CD4-positive, alpha-beta T cell (primary cell): ENCODE measurements around the gene PLXNA2. TPM values are rescaled to one million over a fixed set of nuclear protein-coding genes. Genes with fewer than 3 reads are reported as not detected.
A peak's percentile ranks its signal among the peaks of the same experiment; 100 is the strongest.

Experiments used
- ATAC-seq: fragments of 200-7000 bp; cut with Tn5 transposase; one replicate; pipeline ENCODE4 v1.10.0; 2022; ENCODE audit warnings: mild to moderate bottlenecking; ENCODE audit not compliant: poor library complexity
- CTCF ChIA-PET: fragments of 350-600 bp; sonication (Branson Sonifier 250); formaldehyde crosslinking; loops from one replicate; lab custom pipeline; 2021; ENCODE audit warnings: antibody characterized with exemption, inconsistent platforms; lab: Charles Lee
- POLR2A ChIA-PET: fragments of 350-600 bp; sonication (Branson Sonifier 250); formaldehyde crosslinking; loops from one replicate; lab custom pipeline; 2021; ENCODE audit warnings: antibody characterized with exemption, inconsistent platforms; lab: Charles Lee
- DNase-seq, 14 experiments: peaks; one replicate each; pipeline ENCODE4 v3.0.0-alpha.2; 2013 to 2020; ENCODE audit warnings: mixed read lengths in 2 of 14
- H3K27ac ChIP-seq, 2 donors: one replicate each; pipeline versions ENCODE4 v1.5.1 to v1.7.0; 2013; ENCODE audit warnings: low read length in 2 of 2, low read depth in 1 of 2, mild to moderate bottlenecking in 1 of 2
- H3K27me3 ChIP-seq, 2 experiments: 1 replicate in 1 of 2; 2 replicates in 1 of 2; pipeline versions ENCODE4 v1.6.1 to v1.7.0; 2013; ENCODE audit warnings: low read length in 2 of 2, control low read depth in 1 of 2, mild to moderate bottlenecking in 1 of 2, moderate library complexity in 1 of 2; ENCODE audit not compliant: insufficient read depth in 2 of 2, control insufficient read depth in 1 of 2
- H3K36me3 ChIP-seq: one replicate; pipeline ENCODE4 v1.6.1; 2013; ENCODE audit warnings: low read length, control low read depth; ENCODE audit not compliant: insufficient read depth
- H3K4me1 ChIP-seq: one replicate; pipeline ENCODE4 v1.6.1; 2013; ENCODE audit warnings: low read length, control low read depth; ENCODE audit not compliant: insufficient read depth
- H3K4me3 ChIP-seq: one replicate; pipeline ENCODE4 v1.5.1; 2013; ENCODE audit warnings: mild to moderate bottlenecking, low read length, moderate library complexity
- H3K9me3 ChIP-seq, 2 experiments: 1 replicate in 1 of 2; 2 replicates in 1 of 2; pipeline versions ENCODE4 v1.6.1 to v1.7.0; 2013; ENCODE audit warnings: low read length in 2 of 2, mild to moderate bottlenecking in 2 of 2, control low read depth in 1 of 2, moderate library complexity in 1 of 2; ENCODE audit not compliant: control insufficient read depth in 1 of 2, insufficient read depth in 1 of 2
- H3K27ac Mint-ChIP-seq: one replicate; pipeline ENCODE4 v1.8.0; 2020; ENCODE audit warnings: mixed read lengths
- H3K27me3 Mint-ChIP-seq: one replicate; pipeline ENCODE4 v1.8.0; 2021; ENCODE audit warnings: mixed read lengths
- H3K36me3 Mint-ChIP-seq: one replicate; pipeline ENCODE4 v1.8.0; 2021; ENCODE audit warnings: low read depth, mixed read lengths
- H3K4me1 Mint-ChIP-seq: one replicate; pipeline ENCODE4 v1.8.0; 2021; ENCODE audit warnings: low read depth, mixed read lengths
- H3K4me3 Mint-ChIP-seq: one replicate; pipeline ENCODE4 v1.8.0; 2020; ENCODE audit warnings: mild to moderate bottlenecking, mixed read lengths
- H3K9me3 Mint-ChIP-seq: one replicate; pipeline ENCODE4 v1.8.0; 2020; ENCODE audit warnings: mixed read lengths
- intact Hi-C, 2 experiments: fragments of 100-400 bp; cut with DNase I in 1 of 2; cut with micrococcal nuclease in 1 of 2; formaldehyde crosslinking; loops; one replicate each; pipeline versions ENCODE4 v1.15.1 to v1.9.0; 2023 to 2025; cut with DNase I, micrococcal nuclease
- total RNA-seq, 174 experiments: library from RNA in 2 of 174; stranded (reverse) in 2 of 174; gene quantifications; one replicate each; pipeline ENCODE4 v1.2.3 and lab custom pipeline; 2021 to 2026
- TF ChIP-seq, protein P1 (sequence below): fragments of 200-600 bp; IDR thresholded peaks from one replicate; pipeline ENCODE4 v1.8.0; 2022; ENCODE audit warnings: antibody characterized with exemption, mild to moderate bottlenecking

PLXNA2 gene
- total RNA-seq, 2 experiments from 2014 or later, result 0.75 to 0.77 TPM

DNA sequence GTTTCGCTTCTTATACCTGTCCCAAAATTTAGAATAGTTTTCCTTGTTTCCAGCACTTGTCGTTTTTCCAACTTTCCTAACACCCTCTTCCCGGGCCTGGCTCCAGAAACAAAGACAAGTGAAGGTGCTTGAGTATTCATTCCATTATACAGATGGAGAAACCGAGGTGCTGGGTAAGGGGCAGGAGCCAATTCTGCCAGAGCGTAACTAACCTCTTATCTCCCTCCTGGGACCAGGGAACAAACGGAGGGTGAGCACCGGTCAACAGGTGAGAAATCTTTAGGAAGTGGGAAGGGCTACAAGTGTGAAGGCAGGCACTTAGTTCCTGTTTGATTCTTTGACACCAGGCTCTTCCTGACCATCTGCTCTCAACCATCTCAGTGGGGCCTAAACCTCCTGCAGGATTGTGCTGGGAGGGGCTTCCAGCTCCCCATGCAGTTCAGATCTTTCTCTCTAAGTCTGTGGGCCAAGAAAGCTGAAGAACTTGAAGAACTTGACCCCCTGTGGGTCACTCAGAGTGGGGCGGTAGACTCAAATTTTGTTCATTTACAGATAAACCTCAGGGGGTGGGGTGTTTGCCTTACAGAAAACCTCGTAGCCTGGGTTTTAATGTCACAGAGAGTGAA is 8.7 kb downstream of the PLXNA2 start:
- H3K4me3 Mint-ChIP-seq, result no peak overlapping the region

DNA sequence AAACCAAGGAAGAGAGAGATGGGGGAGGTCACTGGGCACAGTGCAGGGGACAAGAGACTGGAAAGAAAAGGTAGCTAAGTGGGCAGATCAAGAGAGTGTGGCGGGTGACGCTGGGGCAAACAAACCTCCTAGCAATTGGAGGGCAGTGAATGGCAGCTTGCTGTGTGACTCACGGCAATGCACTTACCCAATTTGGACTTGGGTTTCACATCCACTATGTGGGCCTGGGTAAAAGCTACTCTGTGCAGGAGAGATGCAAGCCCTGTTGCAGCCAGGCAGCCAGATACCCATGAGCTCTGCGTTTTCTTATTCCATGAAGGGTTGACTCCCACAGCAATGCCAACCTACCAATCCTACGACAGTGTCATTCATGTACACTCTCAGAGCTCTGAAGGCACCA is 9.5 kb downstream of the PLXNA2 start:
- H3K4me1 ChIP-seq, result peaks cover 14% of the 10 kb centered on the region
- peaks cover 60% of the 10 kb centered on the region for H3K27me3 Mint-ChIP-seq
- peaks cover 11 to 19% of the 10 kb centered on the region in 2 experiments for H3K27me3 ChIP-seq
- DNase-seq (peak in 1 of 14 experiments; percentile 17), ATAC-seq (no peak)
- intact Hi-C loops, result no loop called here
- no peak overlapping the region for H3K27ac ChIP-seq
- TF ChIP-seq, protein P1, sequence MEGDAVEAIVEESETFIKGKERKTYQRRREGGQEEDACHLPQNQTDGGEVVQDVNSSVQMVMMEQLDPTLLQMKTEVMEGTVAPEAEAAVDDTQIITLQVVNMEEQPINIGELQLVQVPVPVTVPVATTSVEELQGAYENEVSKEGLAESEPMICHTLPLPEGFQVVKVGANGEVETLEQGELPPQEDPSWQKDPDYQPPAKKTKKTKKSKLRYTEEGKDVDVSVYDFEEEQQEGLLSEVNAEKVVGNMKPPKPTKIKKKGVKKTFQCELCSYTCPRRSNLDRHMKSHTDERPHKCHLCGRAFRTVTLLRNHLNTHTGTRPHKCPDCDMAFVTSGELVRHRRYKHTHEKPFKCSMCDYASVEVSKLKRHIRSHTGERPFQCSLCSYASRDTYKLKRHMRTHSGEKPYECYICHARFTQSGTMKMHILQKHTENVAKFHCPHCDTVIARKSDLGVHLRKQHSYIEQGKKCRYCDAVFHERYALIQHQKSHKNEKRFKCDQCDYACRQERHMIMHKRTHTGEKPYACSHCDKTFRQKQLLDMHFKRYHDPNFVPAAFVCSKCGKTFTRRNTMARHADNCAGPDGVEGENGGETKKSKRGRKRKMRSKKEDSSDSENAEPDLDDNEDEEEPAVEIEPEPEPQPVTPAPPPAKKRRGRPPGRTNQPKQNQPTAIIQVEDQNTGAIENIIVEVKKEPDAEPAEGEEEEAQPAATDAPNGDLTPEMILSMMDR, result no peak
- no peaks in the 10 kb centered on the region for H3K36me3 Mint-ChIP-seq
- H3K9me3 Mint-ChIP-seq, result no peaks in the 10 kb centered on the region
- H3K4me3 Mint-ChIP-seq, result no peak overlapping the region
- H3K4me3 ChIP-seq, result no peak overlapping the region
- H3K9me3 ChIP-seq, result no peaks in the 10 kb centered on the region
- no peaks in the 10 kb centered on the region for H3K36me3 ChIP-seq
- POLR2A ChIA-PET, result interaction anchor here (1.9 kb wide), 1 partner anchor 9 kb away, joined by 9 read pairs; the partner anchor contains the start of gene PLXNA2
- peaks cover 8% of the 10 kb centered on the region for H3K4me1 Mint-ChIP-seq
- H3K27ac Mint-ChIP-seq, result no peak overlapping the region
- CTCF ChIA-PET, result interaction anchor here (1.0 to 1.5 kb wide), 2 partner anchors 10 to 213 kb away, joined by 3 read pairs; no protein-coding TSS in a partner anchor

More for the DNA sequence above, 8.7 kb downstream of the PLXNA2 start:
- no peaks in the 10 kb centered on the region for H3K36me3 ChIP-seq
- intact Hi-C loops, result no loop called here
- peaks cover 8% of the 10 kb centered on the region for H3K4me1 Mint-ChIP-seq
- peaks cover 14% of the 10 kb centered on the region for H3K4me1 ChIP-seq
- no peak overlapping the region for H3K27ac Mint-ChIP-seq
- peaks cover 11 to 19% of the 10 kb centered on the region in 2 experiments for H3K27me3 ChIP-seq
- ChIA-PET POLR2A (interaction anchor here (1.9 kb wide), 1 partner anchor 9 kb away, joined by 9 read pairs; the partner anchor contains the start of gene PLXNA2), CTCF (interaction anchor here (1.0 to 1.5 kb wide), 2 partner anchors 10 to 214 kb away, joined by 3 read pairs; no protein-coding TSS in a partner anchor)
- H3K27me3 Mint-ChIP-seq, result peaks cover 60% of the 10 kb centered on the region
- no peak overlapping the region for H3K4me3 ChIP-seq
- no peaks in the 10 kb centered on the region for H3K9me3 Mint-ChIP-seq
- TF ChIP-seq, protein P1, result no peak
- no peaks in the 10 kb centered on the region for H3K9me3 ChIP-seq
- H3K27ac ChIP-seq, result no peak overlapping the region
- no peaks in the 10 kb centered on the region for H3K36me3 Mint-ChIP-seq
- DNase-seq, result no peak
- no peak for ATAC-seq

DNA sequence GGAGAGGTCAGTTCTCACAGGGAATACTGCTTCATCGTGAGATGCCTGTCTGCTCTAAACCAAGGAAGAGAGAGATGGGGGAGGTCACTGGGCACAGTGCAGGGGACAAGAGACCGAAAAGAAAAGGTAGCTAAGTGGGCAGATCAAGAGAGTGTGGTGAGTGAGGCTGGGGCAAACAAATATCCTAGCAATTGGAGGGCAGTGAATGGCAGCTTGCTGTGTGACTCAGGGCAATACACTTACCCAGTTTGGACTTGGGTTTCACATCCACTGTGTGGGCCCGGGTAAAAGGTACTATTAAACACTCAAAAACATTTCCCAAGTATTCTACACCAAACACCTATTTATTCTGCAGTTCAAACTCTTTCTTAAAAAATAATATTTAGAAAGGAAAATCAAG is 10.2 kb downstream of the PLXNA2 start:
- Mint-ChIP-seq H3K36me3 (no peaks in the 10 kb centered on the region), H3K27ac (no peak overlapping the region), H3K4me1 (peaks cover 8% of the 10 kb centered on the region), H3K4me3 (no peak overlapping the region), H3K9me3 (no peaks in the 10 kb centered on the region), H3K27me3 (peaks cover 58% of the 10 kb centered on the region)
- Histone ChIP-seq H3K27me3 (peaks cover 11 to 19% of the 10 kb centered on the region in 2 experiments), H3K36me3 (no peaks in the 10 kb centered on the region), H3K4me3 (no peak overlapping the region), H3K9me3 (no peaks in the 10 kb centered on the region), H3K4me1 (peaks cover 14% of the 10 kb centered on the region), H3K27ac (no peak overlapping the region)
- intact Hi-C loops, result no loop called here
- ChIA-PET POLR2A (interaction anchor here (1.9 kb wide), 1 partner anchor 10 kb away, joined by 9 read pairs; the partner anchor contains the start of gene PLXNA2), CTCF (interaction anchor here (2.2 kb wide), 1 partner anchor 11 kb away, joined by 6 read pairs; no protein-coding TSS in a partner anchor)
- DNase-seq (no peak), ATAC-seq (no peak)
- TF ChIP-seq, protein P1, result no peak
